ENCODE measurements around the gene PPP1R18.

DNA sequence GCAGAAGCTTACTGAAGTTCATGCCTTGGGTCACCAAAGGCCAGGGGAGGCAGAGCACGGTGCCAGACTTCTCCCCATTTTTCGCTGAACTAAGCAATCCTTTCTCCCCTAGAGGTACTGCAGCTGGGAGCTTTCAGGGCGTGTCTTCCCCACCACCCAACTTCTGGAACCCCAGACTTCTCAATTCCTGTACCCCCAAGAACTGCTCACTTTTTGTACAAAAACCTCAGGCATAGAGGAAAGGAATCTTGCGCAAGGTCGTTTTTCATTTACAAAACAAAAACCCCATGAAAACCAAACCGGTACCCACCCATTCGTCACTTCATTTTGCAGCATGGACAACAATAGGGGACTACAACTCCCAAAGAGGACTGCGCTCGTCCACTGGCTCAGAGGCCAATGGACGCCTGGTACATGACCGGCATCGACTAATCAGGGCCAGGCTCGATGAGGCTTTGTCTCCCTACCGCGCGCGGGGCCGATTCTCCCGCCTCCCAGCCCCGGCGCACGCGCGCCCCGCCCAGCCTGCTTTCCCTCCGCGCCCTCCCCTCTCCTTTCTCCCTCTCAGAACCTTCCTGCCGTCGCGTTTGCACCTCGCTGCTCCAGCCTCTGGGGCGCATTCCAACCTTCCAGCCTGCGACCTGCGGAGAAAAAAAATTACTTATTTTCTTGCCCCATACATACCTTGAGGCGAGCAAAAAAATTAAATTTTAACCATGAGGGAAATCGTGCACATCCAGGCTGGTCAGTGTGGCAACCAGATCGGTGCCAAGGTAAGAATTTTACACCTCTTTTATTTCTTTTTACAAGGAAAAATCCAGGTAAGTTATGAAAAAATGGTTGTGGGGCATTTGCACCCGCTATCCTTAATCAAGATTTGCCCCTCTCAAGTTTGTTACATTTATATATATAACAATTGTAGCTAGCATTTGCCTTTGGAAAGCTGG, 33.6 kb upstream of the PPP1R18 start, which contains the start of gene TUBB:
- TF ChIP-seq CTCF (IDR thresholded peaks at IDR 0.05) = peak in 4 of 7 experiments; percentile 27 to 42 (median 34)
- TF ChIP-seq POLR2A (IDR thresholded peaks at IDR 0.05) = peak; percentile 79 to 97 (median 95)

Data from body of pancreas (tissue), 4 donors.